Measurements from ENCODE around the gene TTC22. TPM values are rescaled to one million over a fixed set of nuclear protein-coding genes. Genes with fewer than 3 reads are reported as not detected.

The TTC22 gene
- polyA plus RNA-seq, 3 donors: 1.2 to 6.3 TPM; not detected in 1

DNA sequence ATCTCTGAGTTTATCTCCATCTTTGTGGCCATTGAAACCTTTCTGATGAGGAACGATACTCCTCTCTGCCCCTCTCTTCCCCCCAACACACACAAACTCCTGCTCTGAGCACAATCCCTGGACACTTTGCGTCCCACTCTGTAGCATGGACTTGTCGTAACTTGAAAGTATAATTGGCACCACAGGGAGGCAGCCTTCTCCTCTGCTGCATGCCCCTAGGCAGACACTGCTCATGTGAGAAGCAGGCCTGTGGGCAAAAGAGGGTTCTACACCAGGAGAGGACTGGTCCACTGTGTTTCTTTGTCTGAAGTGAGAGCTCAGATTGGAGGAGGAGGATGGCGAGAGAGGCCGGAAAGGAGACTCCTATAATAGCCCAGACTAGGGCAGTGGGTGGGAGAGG lies 33.0 kb downstream of the TTC22 start:
- no peak overlapping the region for H3K27ac ChIP-seq (ENCODE audit: low read depth, low read length)
- WGBS, 3 donors: 71 to 83% (median 79%) methylated on average over 5 of the region's 5 CpGs

DNA sequence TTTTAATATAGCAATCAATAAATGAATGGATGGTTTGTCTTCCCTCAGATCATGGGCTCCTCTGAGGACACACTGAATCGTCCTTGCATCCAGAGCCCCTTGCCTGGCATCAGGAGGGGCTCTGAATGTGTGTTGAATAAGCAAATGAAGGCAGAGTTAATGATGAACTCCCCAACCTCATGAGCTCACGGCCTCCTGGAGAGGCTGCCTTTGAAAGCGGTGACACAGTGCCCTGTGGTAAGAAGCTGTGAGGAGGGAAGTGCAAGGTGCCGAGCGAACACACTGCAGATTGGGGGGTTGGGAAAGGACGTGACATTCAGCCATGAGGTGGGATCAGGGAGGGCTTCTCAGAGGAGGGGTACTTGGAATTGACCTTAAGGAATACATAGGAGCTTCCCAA lies 33.6 kb downstream of the TTC22 start:
- no peak overlapping the region for H3K27ac ChIP-seq (ENCODE audit: low read depth, low read length)
- WGBS, 3 donors: 38 to 61% (median 59%) methylated on average over 6 of the region's 6 CpGs

DNA sequence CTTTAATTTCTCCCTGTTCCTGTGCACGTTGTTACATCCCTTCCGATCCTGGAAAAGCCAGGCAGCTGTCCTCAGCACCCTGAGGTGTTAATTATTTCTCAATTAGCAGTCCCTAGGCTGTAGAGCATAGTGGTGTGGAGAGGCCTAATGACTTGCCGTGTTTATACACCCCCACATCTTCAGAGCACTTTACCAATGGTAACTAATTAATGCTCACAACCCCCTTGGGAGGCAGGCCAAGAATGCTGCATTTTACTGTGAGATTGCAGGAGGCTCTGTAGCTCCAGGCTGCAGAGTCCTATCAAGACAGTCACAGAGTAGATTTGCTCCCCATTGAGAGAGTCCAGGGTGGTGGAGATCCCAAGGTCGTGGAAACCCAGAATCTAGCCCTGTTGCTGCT lies 34.4 kb downstream of the TTC22 start:
- 35 to 49% (median 44%) methylated on average over 4 of the region's 4 CpGs for WGBS, 3 donors
- H3K27ac ChIP-seq (ENCODE audit: low read depth, low read length): no peak overlapping the region

DNA sequence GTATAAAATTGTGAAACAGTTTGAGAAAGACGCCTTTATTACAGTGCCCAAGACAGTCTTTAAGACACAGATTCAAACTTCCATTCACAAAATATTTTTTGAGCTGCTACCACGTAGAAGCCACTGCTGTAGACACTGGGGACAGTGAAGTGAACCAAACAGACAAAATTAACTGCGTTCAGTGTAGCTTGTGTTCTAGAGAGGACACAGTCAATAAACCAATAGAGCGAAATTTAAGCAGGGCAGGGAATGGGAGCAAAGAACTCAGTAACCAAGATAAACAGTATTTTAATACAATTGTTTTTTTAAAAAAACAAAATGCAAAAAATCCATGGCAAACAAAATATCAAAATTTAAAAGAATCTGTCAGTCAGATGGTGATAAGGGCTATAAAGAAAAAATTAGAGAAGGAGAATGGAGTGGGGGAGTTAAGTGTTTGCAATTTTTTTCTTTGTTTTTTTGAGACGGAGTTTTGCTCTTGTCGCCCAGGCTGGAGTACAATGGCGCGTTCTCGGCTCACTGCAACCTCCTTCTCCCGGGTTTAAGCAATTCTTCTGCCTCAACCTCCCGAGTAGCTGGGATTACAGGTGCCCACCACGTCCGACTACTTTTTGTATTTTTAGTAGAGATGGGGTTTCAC lies 36.1 kb downstream of the TTC22 start:
- H3K27ac ChIP-seq (ENCODE audit: low read depth, low read length): no peak overlapping the region
- 62 to 63% (median 62%) methylated on average over 13 of the region's 13 CpGs for WGBS, 3 donors

DNA sequence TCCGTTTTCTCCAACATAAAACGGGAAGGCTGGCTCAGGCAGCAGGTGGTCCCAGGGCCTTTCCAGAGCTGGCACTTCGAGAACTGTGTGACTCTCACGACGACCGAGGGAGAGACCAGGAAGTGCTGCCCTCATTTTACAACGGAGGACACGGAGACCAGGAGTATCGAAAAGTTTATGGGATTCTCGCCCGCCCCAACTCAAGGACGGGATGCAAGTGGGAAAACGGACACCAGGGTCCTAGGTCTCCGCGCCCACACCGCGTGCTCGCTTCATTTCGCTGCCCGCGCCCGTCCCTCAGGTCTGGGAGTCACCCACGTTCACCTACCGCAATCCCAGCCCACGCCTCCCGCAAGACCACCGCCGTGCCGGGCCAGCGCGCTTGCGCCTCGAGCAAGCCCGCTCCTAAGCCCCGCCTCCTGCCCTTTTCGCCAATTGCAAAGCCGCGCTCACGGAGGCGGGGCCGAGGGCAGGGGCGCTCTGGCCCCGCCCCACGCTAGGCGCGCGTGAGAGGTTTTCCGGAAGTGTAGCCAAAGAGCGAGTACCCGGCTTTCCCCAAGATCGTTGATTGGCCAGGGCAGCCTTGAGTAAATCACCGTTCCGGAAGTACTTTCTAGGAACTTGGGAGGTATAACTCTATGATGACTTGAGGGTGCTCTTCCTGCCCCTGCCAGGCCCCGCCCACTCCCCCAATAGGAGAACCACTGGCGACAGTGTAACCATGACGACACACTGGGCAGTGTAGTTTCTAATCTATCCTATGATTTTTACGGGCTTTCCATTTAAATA lies 36.8 kb downstream of the TTC22 start, which contains the start of gene PARS2:
Gene PARS2 (minus strand): TSS at position 391 of the 789 bp plus-strand sequence. CDS start 5,362 bp downstream, outside the sequence.
- H3K27ac ChIP-seq (ENCODE audit: low read depth, low read length): no peak within 1 kb of the TSS
- WGBS, 3 donors: 0% methylated on average over 57 of the region's 57 CpGs

DNA sequence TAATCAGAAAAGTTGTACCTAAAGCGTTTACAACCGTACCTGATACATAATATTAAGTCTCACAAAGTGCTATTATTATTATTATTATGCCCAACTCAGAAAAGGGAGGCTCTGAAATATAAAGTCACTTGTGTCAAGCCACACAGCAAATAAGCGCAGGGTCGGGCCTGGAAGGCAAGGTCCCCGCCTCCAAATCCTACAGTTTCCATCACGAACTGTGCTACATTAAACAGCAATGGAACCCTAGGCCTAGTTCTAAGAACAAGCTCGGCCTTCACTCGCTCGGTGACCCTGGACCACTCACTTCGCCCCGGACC lies 37.3 kb downstream of the TTC22 start:
- H3K27ac ChIP-seq (ENCODE audit: low read depth, low read length): no peak overlapping the region
- 2 to 3% (median 2%) methylated on average over 11 of the region's 11 CpGs for whole genome bisulfite sequencing, 3 donors

DNA sequence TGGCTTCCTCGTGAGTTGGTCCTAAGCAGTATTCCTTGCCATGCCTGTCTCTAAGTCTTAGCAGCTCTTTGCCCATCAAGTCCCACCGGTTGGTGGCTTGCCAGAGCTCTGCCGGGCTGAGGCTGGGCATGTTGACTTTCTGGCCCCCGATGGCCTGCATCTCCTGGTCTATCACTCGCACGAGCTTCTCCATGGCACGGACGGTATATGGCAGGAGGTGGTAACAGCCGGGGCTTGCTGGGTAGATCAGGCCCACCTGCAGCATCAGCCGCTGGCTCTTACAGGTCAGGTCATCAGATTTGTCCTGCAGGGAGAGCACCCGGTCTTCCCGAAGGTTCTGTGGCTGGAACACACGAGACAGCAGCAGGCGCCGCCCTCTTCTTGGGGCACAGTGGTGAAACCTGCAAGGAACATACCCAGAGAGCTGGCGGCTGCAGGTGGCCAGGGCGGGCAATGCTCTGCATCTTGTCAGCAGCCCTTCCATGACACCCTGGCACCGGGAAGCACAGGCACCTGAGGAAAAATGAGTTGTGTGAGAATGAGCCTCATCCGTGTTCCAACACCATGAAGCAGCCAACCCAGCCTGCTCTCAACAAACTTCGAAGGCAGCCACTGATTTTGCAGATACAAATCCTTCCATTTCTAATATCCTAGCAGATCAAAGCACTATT lies 42.3 kb downstream of the TTC22 start:
- WGBS, 3 donors: 90 to 95% (median 93%) methylated on average over 20 of the region's 20 CpGs
- H3K27ac ChIP-seq (ENCODE audit: low read depth, low read length): no peak overlapping the region

DNA sequence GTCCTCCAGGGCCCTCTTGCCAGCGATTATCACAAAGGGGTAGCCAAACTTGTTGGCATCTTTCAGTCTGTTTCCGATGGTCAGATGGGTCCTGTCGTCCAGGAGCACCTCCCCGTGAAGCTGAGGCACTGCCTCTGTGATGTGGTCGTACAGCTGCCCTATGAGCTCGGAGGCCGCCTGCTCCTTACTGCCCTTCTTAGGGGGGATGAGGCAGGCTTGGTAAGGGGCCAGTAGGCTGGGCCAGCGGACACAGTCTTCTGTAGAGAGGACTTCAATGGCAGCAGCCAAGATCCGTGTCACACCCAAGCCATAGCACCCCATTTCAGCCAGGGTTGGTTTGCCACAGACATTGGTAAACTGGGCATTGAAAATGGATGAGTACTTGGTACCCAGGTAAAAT lies 43.3 kb downstream of the TTC22 start:
- no peak overlapping the region for H3K27ac ChIP-seq (ENCODE audit: low read depth, low read length)
- WGBS, 3 donors: 93 to 96% (median 95%) methylated on average over 9 of the region's 9 CpGs

DNA sequence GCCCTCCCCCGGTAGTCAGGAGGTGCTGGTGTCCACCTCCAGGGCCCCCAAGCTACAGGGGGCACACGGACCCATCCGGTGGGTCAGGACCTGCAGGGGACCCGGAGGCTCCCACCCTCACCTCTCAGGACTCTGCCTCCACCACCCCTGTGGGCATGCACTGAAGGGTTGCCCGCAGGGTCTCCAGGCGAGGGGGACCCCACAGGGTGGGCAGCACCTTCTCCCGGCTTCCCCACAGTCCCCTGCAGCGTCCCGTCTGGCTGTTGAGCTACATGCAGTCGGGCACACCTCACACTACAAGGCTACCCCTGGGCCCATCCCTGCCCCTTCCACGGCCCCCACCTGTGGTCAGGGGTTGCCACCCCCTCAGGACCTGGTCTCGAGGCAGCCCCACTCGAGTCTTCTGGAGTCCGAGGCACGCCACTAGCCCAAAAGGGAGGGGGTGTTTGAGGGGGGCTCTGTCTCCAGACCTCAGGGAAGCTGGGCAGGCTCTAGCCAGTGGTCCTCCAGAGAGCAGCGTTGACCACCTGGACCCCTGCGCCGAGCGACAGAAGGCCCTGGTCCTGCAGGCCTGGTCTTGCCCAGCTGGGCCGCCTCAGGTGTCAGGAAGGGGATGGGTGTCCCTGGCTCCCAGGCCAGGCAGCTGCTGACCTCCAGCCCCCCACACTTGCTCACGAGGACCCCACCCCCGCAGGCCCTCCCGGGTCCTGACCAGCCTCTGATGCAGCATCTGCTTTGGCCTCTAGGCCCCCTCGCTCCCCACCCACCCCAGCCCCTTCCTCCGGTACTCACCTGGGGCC lies 46.4 kb downstream of the TTC22 start:
- H3K27ac ChIP-seq (ENCODE audit: low read depth, low read length): no peak overlapping the region
- 89 to 91% (median 91%) methylated on average over 25 of the region's 25 CpGs for WGBS, 3 donors

DNA sequence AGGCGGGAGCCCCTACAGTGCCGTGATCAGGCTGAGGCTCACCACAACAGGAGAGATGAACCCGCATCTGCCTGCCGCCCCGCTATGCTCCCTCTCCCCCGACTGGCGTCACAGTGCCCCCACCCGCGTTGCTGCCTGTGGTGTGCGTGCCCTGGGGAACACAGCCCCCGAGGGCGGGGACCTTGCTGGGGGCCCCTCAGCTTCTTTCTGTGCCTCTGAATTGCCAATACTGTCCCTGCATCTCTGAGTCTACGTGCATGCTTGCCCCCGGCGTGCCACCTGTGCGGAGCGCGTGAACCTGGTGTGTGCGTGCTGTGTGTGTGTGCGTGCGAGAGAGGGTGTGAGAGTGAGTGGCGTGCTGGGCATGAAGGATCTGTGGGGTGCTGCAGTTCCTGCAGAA lies 47.1 kb downstream of the TTC22 start:
- no peak overlapping the region for H3K27ac ChIP-seq (ENCODE audit: low read depth, low read length)
- 89 to 94% (median 91%) methylated on average over 22 of the region's 22 CpGs for WGBS, 3 donors

DNA sequence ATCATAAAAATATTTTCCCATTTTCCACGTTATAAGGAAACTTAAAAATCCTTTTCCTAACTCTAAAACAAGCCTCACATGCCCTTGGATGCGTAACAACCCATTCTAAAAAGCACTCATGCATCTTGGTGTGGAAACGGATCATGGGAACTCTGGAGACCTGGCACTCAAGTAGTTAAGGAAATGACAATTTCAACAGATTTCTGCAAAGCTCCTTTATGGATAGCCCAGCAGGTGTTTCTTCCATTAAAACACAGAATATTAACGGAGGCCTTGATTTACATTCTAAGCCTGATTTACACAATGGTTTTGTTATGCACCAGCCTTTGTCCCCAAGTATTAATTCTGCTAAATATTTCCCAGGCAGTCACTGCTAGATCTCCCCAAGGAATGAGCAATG lies 49.7 kb downstream of the TTC22 start:
- 65 to 81% (median 71%) methylated on average over 4 of the region's 4 CpGs for WGBS, 3 donors
- no peak overlapping the region for H3K27ac ChIP-seq (ENCODE audit: low read depth, low read length)

DNA sequence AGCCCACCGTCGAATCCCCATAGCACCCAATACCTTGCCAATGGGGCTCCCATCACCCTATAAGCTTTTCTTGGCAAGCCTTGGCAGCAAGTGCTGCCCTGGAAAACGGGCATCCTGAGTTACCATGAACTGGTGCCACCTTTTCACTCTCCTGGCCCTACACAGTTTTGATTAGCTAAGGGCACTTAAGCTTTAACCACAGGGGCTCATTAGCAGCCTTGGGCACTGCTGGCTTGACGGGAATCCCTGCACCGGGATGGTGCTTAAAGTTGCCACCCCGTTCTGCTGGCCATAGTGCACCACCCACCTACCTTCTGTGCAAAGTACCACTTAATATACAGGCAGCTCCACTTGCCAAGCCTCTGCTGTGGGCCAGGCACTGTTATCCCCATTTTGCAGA lies 50.5 kb downstream of the TTC22 start:
- 75 to 87% (median 77%) methylated on average over 6 of the region's 6 CpGs for WGBS, 3 donors
- H3K27ac ChIP-seq (ENCODE audit: low read depth, low read length): no peak overlapping the region

DNA sequence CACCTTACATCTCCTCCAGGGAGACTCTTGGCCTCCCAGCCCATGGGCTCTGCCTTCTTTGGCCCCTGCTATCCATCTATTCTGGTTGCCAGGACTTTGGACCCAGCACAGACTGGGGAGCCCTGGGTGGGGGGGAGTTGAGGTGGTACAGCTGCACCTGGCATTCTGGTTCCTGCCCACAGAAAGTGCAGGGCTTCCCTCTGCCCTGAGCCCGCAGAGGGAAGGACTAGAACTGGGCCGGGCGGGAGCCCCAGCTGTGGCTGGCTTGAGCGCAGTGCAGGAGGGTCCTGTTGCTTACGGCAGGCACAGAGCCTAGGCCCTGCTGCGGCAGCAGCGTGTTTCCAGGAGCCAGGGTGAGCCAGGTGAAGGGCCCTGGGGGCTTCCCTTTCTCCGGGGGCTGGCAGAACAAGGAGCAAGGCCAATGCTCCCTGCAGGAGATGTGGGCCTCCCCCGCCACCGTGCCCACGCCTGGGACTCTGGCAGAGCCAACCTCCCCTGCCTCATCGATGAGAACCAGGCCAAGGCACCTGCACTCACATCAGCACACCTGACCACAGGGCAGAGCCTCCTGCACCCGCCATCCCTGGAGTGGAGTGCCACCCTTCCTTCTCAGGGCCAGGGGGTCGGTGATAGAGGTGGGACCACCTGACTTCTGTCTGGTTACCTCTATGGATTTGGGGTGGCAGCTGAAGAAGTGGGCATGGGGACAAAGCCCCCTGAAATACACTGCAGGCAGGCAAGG lies 52.9 kb downstream of the TTC22 start:
- 80 to 86% (median 81%) methylated on average over 14 of the region's 14 CpGs for WGBS, 3 donors
- no peak overlapping the region for H3K27ac ChIP-seq (ENCODE audit: low read depth, low read length)

DNA sequence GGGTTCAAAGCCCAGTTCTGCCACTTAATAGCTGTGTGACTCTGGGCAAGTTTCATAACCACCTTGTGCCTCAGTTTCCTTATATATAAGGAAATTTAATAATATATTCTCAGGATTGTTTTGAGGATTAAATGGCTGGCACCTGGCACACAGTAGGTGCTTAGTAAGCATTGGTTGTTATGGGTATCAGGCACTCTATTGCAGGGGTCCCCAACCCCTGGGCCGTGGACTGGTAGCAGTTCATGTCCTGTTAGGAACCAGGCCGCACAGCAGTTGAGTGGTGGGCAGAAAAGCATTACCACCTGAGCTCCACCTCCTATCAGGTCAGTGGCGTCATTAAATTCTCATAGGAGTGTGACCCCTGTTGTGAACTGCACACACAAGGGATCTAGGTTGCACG lies 55.3 kb downstream of the TTC22 start:
- 95 to 97% (median 97%) methylated on average over 4 of the region's 4 CpGs for WGBS, 3 donors
- H3K27ac ChIP-seq (ENCODE audit: low read depth, low read length): no peak overlapping the region

DNA sequence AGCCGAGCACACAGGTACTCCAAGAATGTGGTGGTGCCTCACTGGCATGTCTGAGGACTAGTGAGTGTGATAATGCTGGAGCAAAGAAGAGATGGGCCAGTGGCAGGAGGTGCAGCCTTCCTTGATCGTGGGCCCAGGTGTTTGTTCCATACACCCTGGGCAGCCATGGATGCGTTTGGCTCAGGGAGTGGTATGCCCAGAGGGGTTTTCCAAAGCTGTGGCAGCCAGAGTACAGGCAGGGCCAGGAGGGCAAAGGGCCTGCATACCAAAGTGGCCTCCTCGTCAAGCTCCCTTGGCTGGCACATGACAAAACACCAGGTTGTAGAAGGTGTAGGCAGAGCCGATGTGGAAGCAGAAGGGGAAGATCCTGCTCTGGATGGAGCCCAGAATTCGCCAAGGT lies 55.8 kb downstream of the TTC22 start:
- no peak overlapping the region for H3K27ac ChIP-seq (ENCODE audit: low read depth, low read length)
- WGBS, 3 donors: 87 to 93% (median 92%) methylated on average over 6 of the region's 6 CpGs

DNA sequence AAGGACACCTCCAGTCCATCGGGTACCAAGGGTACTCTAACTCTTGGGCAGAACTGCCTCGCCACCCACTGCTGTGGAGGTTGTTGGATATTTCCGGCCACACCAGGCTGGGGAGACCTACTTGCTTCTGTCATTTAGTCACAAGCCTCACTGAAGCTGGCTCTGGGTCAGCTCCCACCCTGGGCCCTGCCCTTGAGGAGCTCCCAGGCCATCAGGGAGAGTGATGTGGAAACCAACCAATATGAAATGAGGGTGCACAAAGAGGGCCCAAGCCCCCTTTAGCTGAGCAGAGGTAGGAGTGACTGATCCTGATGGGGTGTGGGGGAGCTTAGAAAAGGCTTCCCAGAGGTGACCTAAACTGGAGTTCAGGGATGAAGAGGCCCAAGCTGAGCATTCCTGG lies 56.4 kb downstream of the TTC22 start:
- WGBS, 3 donors: 90 to 98% (median 97%) methylated on average over 3 of the region's 3 CpGs
- no peak overlapping the region for H3K27ac ChIP-seq (ENCODE audit: low read depth, low read length)

DNA sequence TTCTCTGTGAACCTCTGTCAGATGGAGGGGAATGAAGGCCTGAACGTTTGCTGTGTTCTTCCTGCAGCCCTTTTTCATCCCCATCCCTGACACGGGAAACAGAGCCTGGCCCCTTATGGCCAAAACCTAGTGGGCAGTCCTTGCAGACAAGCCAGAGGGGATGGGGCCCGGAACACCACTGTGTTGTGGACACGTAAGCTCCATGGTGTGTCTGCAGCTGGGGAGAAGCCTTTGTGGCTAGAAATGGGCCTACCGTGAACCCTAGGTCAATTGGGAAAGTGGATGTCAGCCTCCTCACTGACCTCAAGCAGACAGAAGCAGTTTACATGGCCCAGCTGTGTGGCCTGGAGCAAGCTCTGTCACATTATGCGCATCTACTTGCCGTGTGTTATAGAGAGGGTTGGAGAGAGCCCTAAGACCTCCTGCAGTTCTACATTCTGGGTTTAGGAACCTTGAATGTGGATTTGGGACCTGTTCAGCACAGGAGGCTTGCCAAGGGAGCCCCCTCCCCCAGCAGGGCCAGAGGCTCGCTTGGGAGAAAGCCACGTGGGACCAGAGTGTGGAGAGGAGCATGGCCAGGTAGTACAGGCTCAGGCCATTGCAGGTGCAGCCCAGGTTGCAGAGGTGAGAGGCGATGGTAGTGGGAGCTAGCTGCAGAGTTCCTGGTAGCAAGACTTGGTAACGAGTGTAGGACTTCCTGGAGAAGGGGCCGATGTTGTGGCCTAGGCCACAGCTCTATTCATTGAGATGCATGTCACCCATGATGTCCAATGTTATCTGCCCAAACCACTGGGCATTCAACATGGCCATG lies 57.5 kb downstream of the TTC22 start:
- no peak overlapping the region for H3K27ac ChIP-seq (ENCODE audit: low read depth, low read length)
- WGBS, 3 donors: 81 to 87% (median 86%) methylated on average over 12 of the region's 12 CpGs
